Measurements from ENCODE around the gene UGT8.
"Not testable (repeated sequence)": the region's sequence is repeated elsewhere in the genome, so short reads cannot be mapped to it uniquely, and the experiment has no call there.

UGT8 gene

DNA sequence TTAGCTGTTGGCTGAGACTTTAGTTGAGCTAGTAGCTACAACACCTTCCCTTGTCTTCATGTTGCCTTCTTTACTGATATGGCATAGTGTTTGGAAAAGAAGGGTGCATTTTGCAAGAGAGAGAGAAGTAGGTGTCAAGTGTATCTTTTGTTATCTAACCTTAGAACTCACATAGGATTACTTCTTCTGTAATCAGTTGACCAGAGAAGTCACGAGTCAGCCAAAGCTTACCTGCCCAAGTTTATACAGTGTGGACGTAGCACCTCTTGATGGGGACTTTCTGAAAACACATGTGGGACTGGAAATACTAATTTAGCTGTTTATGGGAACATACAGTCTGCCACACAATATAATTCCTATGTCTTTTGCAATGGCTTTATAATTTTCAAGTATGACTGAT is 56.0 kb downstream of the UGT8 start:
- DNase-seq (ENCODE audit: extremely low read depth, low read depth), result no peak
- TF ChIP-seq, protein P1, sequence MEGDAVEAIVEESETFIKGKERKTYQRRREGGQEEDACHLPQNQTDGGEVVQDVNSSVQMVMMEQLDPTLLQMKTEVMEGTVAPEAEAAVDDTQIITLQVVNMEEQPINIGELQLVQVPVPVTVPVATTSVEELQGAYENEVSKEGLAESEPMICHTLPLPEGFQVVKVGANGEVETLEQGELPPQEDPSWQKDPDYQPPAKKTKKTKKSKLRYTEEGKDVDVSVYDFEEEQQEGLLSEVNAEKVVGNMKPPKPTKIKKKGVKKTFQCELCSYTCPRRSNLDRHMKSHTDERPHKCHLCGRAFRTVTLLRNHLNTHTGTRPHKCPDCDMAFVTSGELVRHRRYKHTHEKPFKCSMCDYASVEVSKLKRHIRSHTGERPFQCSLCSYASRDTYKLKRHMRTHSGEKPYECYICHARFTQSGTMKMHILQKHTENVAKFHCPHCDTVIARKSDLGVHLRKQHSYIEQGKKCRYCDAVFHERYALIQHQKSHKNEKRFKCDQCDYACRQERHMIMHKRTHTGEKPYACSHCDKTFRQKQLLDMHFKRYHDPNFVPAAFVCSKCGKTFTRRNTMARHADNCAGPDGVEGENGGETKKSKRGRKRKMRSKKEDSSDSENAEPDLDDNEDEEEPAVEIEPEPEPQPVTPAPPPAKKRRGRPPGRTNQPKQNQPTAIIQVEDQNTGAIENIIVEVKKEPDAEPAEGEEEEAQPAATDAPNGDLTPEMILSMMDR (IDR thresholded peaks at IDR 0.05; ENCODE audit: low read depth, low read length), result no peak

GRCh38 chr4:114658179-114658578 is 59.6 kb downstream of the UGT8 start:
- TF ChIP-seq, protein P1 (IDR thresholded peaks at IDR 0.05; ENCODE audit: low read depth, low read length), result no peak
- DNase-seq (ENCODE audit: extremely low read depth, low read depth), result no peak

GRCh38 chr4:114658776-114659175 is 60.2 kb downstream of the UGT8 start:
- TF ChIP-seq, protein P1 (IDR thresholded peaks at IDR 0.05; ENCODE audit: low read depth, low read length), result no peak

GRCh38 chr4:114659386-114660008 is 60.9 kb downstream of the UGT8 start:
- TF ChIP-seq, protein P1 (IDR thresholded peaks at IDR 0.05; ENCODE audit: low read depth, low read length), result peak; percentile 86
- no peak for DNase-seq (ENCODE audit: extremely low read depth, low read depth)

More at GRCh38 chr4:114658776-114659175, 60.2 kb downstream of the UGT8 start:
- no peak for DNase-seq (ENCODE audit: extremely low read depth, low read depth)

- no peak for DNase-seq (ENCODE audit: extremely low read depth, low read depth)
- TF ChIP-seq, protein P1 (IDR thresholded peaks at IDR 0.05; ENCODE audit: low read depth, low read length), result no peak
Observed at GRCh38 chr4:114663083-114663482, 64.5 kb downstream of the UGT8 start.

DNA sequence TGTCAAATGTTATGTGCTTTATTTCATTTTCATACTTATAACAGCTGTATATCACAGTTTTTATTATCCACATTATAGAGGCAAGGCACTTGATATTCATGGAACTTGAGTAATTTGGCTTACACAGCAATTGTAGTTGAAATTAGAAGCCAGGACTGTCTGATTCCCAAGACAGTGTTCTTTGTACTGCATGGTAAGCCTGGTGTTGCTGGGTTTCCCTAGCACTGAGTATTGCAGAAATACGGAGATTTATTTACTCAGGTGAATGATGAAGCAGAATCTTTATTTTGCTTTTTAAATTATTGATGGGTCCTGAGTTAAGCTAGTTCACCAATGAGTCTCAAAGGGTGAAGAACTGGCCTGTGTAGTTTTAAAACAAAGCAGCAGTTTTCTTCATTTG is 70.0 kb downstream of the UGT8 start:
- DNase-seq (ENCODE audit: extremely low read depth, low read depth), result no peak
- TF ChIP-seq, protein P1 (IDR thresholded peaks at IDR 0.05; ENCODE audit: low read depth, low read length), result no peak

DNA sequence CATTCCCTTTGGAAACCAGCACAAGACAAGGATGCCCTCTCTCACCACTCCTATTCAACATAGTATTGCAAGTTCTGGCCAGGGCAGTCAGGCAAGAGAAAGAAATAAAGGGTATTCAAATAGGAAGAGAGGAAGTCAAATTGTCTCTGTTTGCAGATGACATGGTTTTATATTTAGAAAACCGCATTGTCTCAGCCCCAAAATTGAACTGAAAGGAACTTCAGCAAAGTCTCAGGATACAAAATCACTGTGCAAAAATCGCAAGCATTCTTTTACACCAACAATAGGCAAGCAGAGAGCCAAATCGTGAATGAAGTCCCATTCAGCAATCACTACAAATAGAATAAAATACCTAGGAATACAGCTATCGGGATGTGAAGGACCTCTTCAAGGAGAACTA is 72.1 kb downstream of the UGT8 start:
- DNase-seq (ENCODE audit: extremely low read depth, low read depth), result not testable (repeated sequence)

DNA sequence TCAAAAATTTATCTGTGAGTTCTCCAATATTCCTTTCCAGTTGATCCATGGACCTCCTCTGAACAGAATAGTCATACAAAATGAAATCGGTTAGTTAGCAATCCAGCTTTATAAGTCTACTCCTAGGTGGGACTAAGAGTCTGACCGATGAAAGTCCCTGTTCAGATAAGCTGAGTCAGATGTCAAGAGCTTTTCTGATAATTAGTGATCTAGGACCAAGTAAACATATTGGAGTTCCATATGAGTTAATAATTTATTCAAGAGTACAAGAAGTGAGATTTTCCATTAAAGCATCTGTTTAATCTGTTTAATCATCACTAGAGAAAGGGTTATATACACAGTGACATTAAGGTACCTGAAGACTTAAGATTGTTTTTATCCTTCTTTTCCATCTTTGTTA is 74.7 kb downstream of the UGT8 start:
- DNase-seq (ENCODE audit: extremely low read depth, low read depth), result no peak
- TF ChIP-seq, protein P1 (IDR thresholded peaks at IDR 0.05; ENCODE audit: low read depth, low read length), result no peak
